ENCODE results near the gene AKT3. TPM values are rescaled to one million over a fixed set of nuclear protein-coding genes. Genes with fewer than 3 reads are reported as not detected.
"Not testable (repeated sequence)": the region's sequence is repeated elsewhere in the genome, so short reads cannot be mapped to it uniquely, and the experiment has no call there.

The AKT3 gene
- total and polyA plus RNA-seq, 2 donors (not counting 1 experiment from before 2014, with no cell fraction given): 37.8 to 42.0 TPM

- peaks cover 3% of the 10 kb centered on the region for H3K4me1 ChIP-seq (ENCODE audit: control insufficient read depth, extremely low read depth, insufficient read depth, low read length)
- no peak for DNase-seq (ENCODE audit: low read depth in 2 of 2)
- H3K27ac ChIP-seq (ENCODE audit: insufficient read depth, low read length): no peak overlapping the region
- no peak overlapping the region for H3K9ac ChIP-seq (ENCODE audit: insufficient read depth, low read length)
- H3K27me3 ChIP-seq (ENCODE audit: control insufficient read depth, insufficient read depth, low read length): no peaks in the 10 kb centered on the region
- H3K79me2 ChIP-seq (ENCODE audit: control insufficient read depth, insufficient read depth, low read length): no peaks in the 10 kb centered on the region
- H3K9me3 ChIP-seq (ENCODE audit: control insufficient read depth, insufficient read depth, low read depth, low read length): no peaks in the 10 kb centered on the region
- TF ChIP-seq EZH2 (IDR thresholded peaks at IDR 0.05; ENCODE audit: low read length, missing control alignments): no peak
- no peak overlapping the region for H3K4me3 ChIP-seq (replicated peaks in 1 of 4; ENCODE audit: control extremely low read depth in 1 of 4, insufficient read depth in 1 of 4, low read depth in 3 of 4, low read length in 4 of 4)
- H2AFZ ChIP-seq (ENCODE audit: low read length): no peak overlapping the region
- no peaks in the 10 kb centered on the region for H3K36me3 ChIP-seq (ENCODE audit: control insufficient read depth, insufficient read depth, low read length)
- no peak overlapping the region for H3K4me2 ChIP-seq (ENCODE audit: extremely low read depth, insufficient read depth, low read length)
- H4K20me1 ChIP-seq (ENCODE audit: control insufficient read depth, extremely low read depth, insufficient read depth, low read length): no peaks in the 10 kb centered on the region
Measured at GRCh38 chr1:243783714-243784113, 66.3 kb downstream of the AKT3 start.

DNA sequence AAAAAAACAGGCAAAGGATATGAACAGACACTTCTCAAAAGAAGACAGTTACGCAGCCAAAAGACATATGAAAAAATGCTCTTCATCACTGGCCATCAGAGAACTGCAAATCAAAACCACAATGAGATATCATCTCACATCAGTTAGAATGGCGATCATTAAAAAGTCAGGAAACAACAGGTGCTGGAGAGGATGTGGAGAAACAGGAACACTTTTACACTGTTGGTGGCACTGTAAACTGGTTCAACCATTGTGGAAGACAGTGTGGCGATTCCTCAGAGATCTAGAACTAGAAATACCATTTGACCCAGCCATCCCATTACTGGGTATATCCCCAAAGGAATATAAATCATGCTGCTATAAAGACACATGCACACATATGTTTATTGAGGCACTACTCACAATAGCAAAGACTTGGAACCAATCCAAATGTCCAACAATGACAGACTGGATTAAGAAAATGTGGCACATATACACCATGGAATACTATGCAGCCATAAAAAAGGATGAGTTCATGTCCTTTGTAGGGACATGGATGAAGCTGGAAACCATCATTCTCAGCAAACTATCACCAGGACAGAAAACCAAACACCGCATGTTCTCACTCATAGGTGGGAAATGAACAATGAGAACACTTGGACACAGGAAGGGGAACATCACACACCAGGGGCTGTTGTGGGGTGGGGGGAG, 77.5 kb downstream of the AKT3 start:
- not testable (repeated sequence) for H3K27ac ChIP-seq (ENCODE audit: insufficient read depth, low read length); H3K36me3 ChIP-seq (ENCODE audit: control insufficient read depth, insufficient read depth, low read length); H3K4me2 ChIP-seq (ENCODE audit: extremely low read depth, insufficient read depth, low read length); H3K27me3 ChIP-seq (ENCODE audit: control insufficient read depth, insufficient read depth, low read length); H3K79me2 ChIP-seq (ENCODE audit: control insufficient read depth, insufficient read depth, low read length); H3K9ac ChIP-seq (ENCODE audit: insufficient read depth, low read length); H3K4me1 ChIP-seq (ENCODE audit: control insufficient read depth, extremely low read depth, insufficient read depth, low read length); H3K4me3 ChIP-seq (replicated peaks in 1 of 4; ENCODE audit: control extremely low read depth in 1 of 4, insufficient read depth in 1 of 4, low read depth in 3 of 4, low read length in 4 of 4); H3K9me3 ChIP-seq (ENCODE audit: control insufficient read depth, insufficient read depth, low read depth, low read length); DNase-seq (ENCODE audit: low read depth in 2 of 2); H4K20me1 ChIP-seq (ENCODE audit: control insufficient read depth, extremely low read depth, insufficient read depth, low read length); H2AFZ ChIP-seq (ENCODE audit: low read length)

- H3K27ac ChIP-seq (ENCODE audit: insufficient read depth, low read length): no peak overlapping the region
- DNase-seq (ENCODE audit: low read depth in 2 of 2): no peak
- H3K4me3 ChIP-seq (replicated peaks in 1 of 4; ENCODE audit: control extremely low read depth in 1 of 4, insufficient read depth in 1 of 4, low read depth in 3 of 4, low read length in 4 of 4): no peak overlapping the region
- H2AFZ ChIP-seq (ENCODE audit: low read length): no peak overlapping the region
- no peaks in the 10 kb centered on the region for H3K9me3 ChIP-seq (ENCODE audit: control insufficient read depth, insufficient read depth, low read depth, low read length)
- H3K4me1 ChIP-seq (ENCODE audit: control insufficient read depth, extremely low read depth, insufficient read depth, low read length): no peaks in the 10 kb centered on the region
- H3K9ac ChIP-seq (ENCODE audit: insufficient read depth, low read length): no peak overlapping the region
- TF ChIP-seq EZH2 (IDR thresholded peaks at IDR 0.05; ENCODE audit: low read length, missing control alignments): no peak
- TF ChIP-seq, protein P1, sequence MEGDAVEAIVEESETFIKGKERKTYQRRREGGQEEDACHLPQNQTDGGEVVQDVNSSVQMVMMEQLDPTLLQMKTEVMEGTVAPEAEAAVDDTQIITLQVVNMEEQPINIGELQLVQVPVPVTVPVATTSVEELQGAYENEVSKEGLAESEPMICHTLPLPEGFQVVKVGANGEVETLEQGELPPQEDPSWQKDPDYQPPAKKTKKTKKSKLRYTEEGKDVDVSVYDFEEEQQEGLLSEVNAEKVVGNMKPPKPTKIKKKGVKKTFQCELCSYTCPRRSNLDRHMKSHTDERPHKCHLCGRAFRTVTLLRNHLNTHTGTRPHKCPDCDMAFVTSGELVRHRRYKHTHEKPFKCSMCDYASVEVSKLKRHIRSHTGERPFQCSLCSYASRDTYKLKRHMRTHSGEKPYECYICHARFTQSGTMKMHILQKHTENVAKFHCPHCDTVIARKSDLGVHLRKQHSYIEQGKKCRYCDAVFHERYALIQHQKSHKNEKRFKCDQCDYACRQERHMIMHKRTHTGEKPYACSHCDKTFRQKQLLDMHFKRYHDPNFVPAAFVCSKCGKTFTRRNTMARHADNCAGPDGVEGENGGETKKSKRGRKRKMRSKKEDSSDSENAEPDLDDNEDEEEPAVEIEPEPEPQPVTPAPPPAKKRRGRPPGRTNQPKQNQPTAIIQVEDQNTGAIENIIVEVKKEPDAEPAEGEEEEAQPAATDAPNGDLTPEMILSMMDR (conservative IDR thresholded peaks at IDR 0.05 in 1 of 2, IDR thresholded peaks at IDR 0.05 in 1 of 2; ENCODE audit: low read depth in 1 of 2, low read length in 2 of 2): no peak
- H3K36me3 ChIP-seq (ENCODE audit: control insufficient read depth, insufficient read depth, low read length): no peaks in the 10 kb centered on the region
- no peaks in the 10 kb centered on the region for H3K79me2 ChIP-seq (ENCODE audit: control insufficient read depth, insufficient read depth, low read length)
- no peak overlapping the region for H3K4me2 ChIP-seq (ENCODE audit: extremely low read depth, insufficient read depth, low read length)
- H3K27me3 ChIP-seq (ENCODE audit: control insufficient read depth, insufficient read depth, low read length): no peaks in the 10 kb centered on the region
- no peaks in the 10 kb centered on the region for H4K20me1 ChIP-seq (ENCODE audit: control insufficient read depth, extremely low read depth, insufficient read depth, low read length)
Measured at GRCh38 chr1:243770860-243771259, 79.2 kb downstream of the AKT3 start.

DNA sequence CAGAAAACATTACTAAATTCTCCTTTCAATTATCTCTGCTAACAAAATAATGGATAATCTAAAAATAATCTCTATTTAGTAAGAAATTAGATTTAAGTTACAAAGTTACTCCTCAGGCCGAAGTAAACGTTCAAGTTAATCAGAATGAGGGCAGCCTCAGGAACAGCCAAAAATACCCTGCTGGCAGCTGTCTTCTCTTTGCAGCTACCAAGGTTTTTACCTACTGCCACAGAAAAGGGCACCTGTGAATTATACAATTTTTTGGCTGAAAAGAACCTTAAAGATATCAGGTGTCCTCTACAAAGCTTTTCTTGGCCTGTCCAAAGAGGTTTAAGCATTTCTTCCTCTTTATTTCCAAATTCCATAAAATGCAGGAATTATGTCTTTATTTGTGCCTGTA, 84.4 kb downstream of the AKT3 start:
- Histone ChIP-seq H3K4me1 (ENCODE audit: control insufficient read depth, extremely low read depth, insufficient read depth, low read length) (no peaks in the 10 kb centered on the region), H3K4me2 (ENCODE audit: extremely low read depth, insufficient read depth, low read length) (no peak overlapping the region), H3K27me3 (ENCODE audit: control insufficient read depth, insufficient read depth, low read length) (no peaks in the 10 kb centered on the region), H4K20me1 (ENCODE audit: control insufficient read depth, extremely low read depth, insufficient read depth, low read length) (no peaks in the 10 kb centered on the region), H3K27ac (ENCODE audit: insufficient read depth, low read length) (no peak overlapping the region), H3K79me2 (ENCODE audit: control insufficient read depth, insufficient read depth, low read length) (no peaks in the 10 kb centered on the region), H3K9me3 (ENCODE audit: control insufficient read depth, insufficient read depth, low read depth, low read length) (no peaks in the 10 kb centered on the region), H3K9ac (ENCODE audit: insufficient read depth, low read length) (no peak overlapping the region), H3K36me3 (ENCODE audit: control insufficient read depth, insufficient read depth, low read length) (no peaks in the 10 kb centered on the region), H2AFZ (ENCODE audit: low read length) (no peak overlapping the region), H3K4me3 (replicated peaks in 1 of 4; ENCODE audit: control extremely low read depth in 1 of 4, insufficient read depth in 1 of 4, low read depth in 3 of 4, low read length in 4 of 4) (no peak overlapping the region)
- DNase-seq (ENCODE audit: low read depth in 2 of 2): no peak
- TF ChIP-seq, protein P1 (conservative IDR thresholded peaks at IDR 0.05 in 1 of 2, IDR thresholded peaks at IDR 0.05 in 1 of 2; ENCODE audit: low read depth in 1 of 2, low read length in 2 of 2): no peak
- TF ChIP-seq EZH2 (IDR thresholded peaks at IDR 0.05; ENCODE audit: low read length, missing control alignments): no peak

All from fibroblast of lung (primary cell).